ENCODE results near the gene GAN.

GAN gene

GRCh38 chr16:81314603-81315270, at the start of gene GAN:
Gene GAN, plus strand, starts transcription at chr16:81314962. Its CDS starts 152 bp downstream, at chr16:81315114.
- peak; percentile 92 for FAIRE-seq

- FAIRE-seq = no peak
Measured at GRCh38 chr16:81265052-81265451, 49.7 kb upstream of the GAN start.

- no peak for FAIRE-seq
Measured at GRCh38 chr16:81265658-81266451, 48.9 kb upstream of the GAN start.

DNA sequence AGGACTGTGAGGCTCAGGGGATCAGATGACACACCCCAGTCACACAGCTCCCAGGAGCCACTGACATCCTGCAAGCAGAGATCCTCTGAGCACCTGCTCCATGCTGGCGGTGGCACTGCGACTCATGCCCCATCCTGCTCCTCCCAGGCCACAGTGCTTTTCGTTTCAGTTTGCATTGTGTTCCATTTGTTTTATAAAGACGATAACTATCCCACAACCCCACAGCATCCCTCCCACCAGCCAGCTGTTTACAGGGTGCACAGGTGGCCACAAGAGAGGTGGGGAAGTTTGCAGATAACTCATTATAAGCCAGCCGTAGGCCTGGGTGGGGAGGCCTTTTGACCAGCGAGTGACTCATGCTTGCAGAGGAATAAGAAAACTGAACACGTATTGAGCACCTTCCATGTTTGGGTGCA, 48.1 kb upstream of the GAN start:
- no peak for FAIRE-seq

- no peak for FAIRE-seq
Measured at GRCh38 chr16:81268509-81268908, 46.3 kb upstream of the GAN start.

DNA sequence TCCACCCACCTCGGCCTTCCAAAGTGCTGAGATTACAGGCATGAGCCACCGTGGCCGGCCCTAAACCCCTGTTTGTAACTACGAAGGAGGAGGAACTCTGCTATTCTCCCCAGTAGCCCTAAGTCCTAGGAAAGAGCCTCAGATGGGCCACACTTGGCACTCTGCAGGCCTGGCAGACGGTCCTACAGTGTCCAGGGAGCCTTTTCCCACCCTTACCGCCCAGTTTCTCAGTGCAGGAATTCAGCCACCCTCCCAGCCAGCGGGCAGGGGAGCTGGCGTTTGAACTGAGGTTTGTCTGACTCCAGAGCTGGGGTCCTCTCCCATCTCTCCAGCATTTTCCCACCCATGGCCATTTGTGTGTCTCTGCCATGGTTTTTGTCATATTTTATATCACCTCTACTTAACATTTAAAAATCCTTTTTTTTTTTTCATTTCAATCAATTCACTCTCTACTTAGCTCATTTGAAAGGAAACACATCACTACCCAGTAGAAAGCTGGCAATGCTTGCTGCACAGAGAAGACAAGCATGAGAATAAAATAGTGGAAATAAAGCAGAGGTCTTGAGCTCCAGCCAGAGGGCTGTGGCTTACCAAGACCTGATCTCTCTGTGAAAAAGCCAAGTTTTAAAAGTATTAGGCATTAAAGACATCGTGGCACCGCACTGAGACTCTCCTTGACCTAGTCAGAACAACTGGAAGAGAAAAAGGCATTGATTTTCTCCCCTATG, 41.4 kb upstream of the GAN start:
- no peak for FAIRE-seq

GRCh38 chr16:81275064-81275532, 39.7 kb upstream of the GAN start:
- FAIRE-seq = no peak

DNA sequence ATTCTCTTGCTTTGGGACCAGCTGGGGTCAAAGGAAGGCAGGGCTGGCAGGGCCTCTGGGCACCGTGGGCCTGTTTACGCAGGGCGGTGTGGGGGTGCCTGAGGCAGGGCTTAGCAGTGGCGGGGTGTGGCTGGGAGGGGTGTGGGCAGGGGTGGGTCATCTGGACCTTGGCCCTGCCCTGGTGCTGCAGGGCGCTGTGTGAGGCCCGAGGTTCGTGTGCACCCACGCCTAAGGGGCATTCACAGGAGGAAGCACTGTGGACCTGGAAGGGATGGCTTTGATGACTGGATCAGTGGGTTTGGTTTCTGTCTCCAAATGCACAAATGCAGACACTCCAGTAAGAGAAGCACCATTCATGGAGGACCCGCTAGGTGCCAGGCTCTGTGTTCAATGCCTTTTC, 39.0 kb upstream of the GAN start:
- no peak for FAIRE-seq

DNA sequence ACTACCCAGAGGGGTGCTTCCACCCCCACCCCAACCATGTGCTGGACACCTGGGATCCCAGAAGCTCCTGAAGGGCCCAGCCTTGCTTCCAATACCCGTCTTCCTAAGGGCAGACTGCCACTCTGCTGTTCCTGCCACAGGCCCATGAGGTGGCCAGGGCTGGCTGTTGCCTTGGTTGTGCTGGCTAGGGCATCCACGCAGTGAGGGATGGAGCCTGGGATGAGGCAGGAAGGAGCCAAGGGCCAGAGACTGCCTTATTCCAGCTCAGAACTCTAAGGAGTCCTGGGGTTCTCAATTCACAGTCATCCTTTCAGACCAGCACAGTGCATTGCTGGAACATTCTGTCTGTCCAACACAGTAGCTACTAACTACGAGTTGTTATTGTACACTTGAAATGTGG, 38.4 kb upstream of the GAN start:
- no peak for FAIRE-seq

DNA sequence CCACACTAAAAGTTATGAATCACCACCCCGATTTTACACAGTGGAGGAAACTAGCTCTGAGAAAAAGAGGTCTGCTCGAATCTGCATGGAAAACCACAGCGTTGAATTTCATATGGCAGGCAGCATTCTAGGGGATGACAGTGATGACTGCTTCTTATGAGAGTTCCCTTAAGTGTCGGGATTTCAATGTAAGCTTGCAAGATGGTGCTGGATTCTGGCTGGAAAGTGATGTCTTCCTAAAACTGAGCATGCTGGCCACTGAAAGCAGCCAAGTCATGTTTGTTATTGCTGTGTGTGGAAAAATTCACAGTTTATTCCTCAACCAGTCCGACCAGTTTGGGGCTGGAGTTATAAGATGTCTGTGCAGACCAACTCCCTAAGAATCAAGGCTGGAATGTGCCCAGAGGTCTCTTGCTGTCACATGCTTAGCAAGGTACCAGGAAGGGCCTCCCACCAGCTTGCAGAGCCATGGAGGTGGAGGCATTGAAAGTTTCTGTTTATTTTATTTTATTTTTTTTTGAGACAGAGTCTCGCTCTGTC, 37.2 kb upstream of the GAN start:
- FAIRE-seq = no peak

GRCh38 chr16:81278526-81278925, 36.2 kb upstream of the GAN start:
- no peak for FAIRE-seq

DNA sequence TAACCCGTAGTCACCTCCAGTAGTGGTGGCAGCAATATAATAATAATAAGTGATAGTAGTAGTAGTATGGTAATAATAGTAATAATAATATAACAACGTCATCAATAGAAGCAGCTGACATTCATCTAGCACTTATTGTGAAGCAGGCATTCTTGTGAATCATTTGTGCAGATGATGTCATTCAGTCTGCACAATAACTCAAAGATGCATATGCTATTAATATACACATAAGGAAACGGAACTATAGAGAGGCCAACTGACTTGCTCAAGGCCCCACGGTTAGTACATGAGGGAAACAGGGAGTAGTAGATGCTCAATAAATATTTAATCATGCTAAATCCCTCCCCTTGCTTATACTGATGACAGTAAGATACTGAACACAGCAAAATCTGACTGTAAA, 35.4 kb upstream of the GAN start:
- FAIRE-seq = no peak

DNA sequence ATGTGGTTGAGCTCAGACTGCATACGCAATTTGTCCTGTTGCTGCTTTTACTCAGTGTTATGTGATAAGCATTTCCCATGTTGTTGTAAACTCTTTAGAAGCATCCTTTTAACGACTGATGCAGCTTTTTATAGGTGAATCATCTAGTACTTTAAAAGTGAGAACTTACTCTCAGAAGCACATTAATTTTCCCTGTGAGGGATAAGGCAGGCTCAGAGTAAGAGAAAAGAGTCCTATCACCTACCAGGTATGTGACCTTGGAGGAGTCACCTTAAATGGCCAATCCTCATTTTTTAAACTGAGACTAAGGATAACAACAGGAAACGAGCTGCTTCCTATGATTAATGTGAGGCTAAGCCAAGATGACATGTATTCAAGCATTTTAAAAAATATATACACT, 34.4 kb upstream of the GAN start:
- no peak for FAIRE-seq

DNA sequence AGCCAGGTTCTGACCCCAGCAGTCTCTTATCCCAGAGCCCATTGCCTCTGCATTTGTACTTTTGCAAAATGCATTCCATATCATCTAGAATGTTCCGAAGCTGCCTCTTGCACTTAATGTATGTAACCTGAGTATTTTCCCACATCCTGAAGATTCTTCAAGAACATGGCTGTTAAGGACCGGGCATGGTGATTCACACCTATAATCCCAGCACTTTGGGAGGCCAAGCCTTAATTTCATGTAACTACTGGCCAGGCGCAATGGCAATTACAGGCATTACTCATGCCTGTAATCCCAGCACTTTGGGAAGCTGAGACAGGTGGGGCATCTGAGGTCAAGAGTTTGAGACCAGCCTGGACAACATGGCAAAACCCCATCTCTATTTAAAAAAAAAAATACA, 31.7 kb upstream of the GAN start:
- FAIRE-seq = no peak

- FAIRE-seq = no peak
Measured at GRCh38 chr16:81284995-81285600, 29.7 kb upstream of the GAN start.

- FAIRE-seq = no peak
Measured at GRCh38 chr16:81286190-81286589, 28.6 kb upstream of the GAN start.

DNA sequence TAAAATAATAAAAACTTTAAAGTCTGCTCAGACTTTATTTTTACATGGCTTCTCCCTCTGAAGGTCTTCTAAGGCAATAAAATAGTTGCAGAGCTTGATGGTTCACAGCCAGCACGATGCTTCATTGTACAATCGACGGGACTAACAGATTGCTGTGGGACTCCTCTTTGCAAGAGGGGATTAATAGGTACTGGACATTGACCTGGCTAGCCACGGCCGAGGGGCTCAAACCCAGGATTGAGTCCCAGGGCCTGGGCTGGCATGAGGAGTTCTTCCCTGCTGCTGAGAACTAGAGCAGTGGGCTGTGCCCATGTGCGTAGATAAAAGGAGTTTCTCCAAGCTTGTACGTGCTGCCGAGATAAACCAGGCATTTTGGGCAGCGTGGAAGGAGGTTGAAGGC, 23.6 kb upstream of the GAN start:
- FAIRE-seq = no peak

- FAIRE-seq = no peak
Measured at GRCh38 chr16:81292936-81293335, 21.8 kb upstream of the GAN start.

GRCh38 chr16:81293909-81294802, 20.6 kb upstream of the GAN start:
- no peak for FAIRE-seq

DNA sequence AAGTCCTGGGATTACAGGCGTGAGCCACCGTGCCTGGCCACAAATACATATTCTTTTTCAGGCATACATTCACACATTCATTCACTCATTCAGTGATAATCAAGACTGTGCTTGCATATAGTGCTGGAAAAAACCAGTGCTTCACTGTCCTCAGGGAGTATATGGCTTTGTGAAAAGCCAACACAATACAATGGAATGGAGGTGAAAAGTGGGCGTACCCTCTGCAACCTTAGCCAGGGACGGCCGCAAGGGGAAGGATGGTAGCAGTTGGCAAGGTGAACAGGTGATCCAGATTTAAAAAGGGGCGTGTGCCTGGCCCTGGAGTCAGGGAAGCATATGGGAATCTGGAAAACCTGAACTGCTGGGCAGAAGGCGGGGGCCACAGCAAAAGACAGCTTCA, 18.1 kb upstream of the GAN start:
- no peak for FAIRE-seq

GRCh38 chr16:81307770-81308169, 7.0 kb upstream of the GAN start:
- FAIRE-seq = no peak

DNA sequence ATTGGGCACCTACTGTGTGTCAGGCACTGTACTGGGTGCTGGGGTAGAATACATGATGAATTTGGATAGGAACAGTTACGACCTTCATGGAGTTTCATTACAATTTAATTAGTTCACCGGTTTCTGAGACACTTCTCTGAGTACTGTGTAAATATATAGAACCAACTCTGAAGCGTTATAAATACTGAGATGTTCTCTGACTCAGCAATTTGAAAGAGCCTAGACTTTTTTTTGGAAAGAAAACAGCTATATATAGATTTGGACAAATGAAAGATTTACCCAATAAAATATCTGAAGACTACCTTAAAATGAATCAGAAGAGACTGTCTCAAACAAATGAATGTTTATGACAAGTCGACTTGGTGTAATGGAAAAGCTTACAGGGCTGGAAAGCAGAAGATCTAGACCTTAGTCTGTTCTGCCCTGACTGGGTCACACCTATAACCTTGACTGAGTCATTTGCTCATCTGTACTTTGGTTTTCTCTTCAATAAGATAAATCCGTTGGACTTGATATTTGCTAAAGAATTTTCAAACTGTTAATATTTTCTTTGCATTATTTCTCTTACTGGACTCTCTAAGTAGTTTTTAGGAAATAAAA, 4.6 kb upstream of the GAN start:
- no peak for FAIRE-seq
